Activated naive CD4-positive, alpha-beta T cell treated with Interleukin-2 at 50 U/mL for 16 hours (primary cell): ENCODE results near the gene CYP2S1.

Experiments
- DNase-seq: peaks from one replicate; pipeline ENCODE4 v3.0.0-alpha.2; 2020

CYP2S1 gene

DNA sequence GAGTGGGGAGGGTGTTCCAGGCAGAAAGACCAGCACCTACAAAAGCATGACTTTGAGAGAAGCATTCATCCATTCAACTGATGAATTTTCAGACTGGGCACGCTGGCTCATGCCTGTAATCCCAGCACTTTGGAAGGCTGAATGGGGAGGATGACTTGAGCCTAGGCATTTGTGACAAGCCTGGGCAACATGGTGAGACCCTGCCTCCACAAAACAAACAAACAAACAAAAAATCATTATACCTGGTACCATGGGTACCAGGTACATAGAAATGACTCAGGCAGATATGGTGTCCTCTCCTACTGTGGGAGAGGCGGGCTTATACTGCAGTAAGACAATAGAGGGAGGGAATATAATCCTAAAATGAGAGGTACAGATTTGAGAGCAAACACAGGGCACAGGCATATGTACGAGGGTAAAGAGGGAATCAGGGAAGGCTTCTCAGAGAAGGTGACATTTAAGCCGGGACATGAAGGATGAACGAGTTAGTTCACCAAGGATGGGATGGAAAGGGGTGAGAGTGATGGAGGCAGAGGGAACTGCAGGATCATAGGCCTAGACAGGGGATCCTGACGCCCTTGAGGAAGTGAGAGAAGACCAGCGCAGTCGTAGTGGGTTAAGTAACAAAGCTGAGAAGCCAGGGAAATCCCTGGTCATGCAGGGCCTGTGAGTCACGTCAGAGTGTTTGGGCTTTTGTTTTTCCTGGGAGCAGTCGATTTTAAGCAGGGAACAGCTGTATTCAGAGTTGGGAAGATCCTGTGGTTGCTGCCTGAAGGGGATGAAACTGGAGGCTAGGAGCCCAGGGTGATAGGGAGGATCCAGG is 2.9 kb downstream of the CYP2S1 start:
- no peak for DNase-seq

- no peak for DNase-seq
Measured at GRCh38 chr19:41198559-41198958, 5.5 kb downstream of the CYP2S1 start.

GRCh38 chr19:41203371-41203770 is 10.4 kb downstream of the CYP2S1 start:
- DNase-seq, result no peak

- DNase-seq, result peak; percentile 85
Measured at GRCh38 chr19:41204338-41204737, 11.3 kb downstream of the CYP2S1 start.

DNA sequence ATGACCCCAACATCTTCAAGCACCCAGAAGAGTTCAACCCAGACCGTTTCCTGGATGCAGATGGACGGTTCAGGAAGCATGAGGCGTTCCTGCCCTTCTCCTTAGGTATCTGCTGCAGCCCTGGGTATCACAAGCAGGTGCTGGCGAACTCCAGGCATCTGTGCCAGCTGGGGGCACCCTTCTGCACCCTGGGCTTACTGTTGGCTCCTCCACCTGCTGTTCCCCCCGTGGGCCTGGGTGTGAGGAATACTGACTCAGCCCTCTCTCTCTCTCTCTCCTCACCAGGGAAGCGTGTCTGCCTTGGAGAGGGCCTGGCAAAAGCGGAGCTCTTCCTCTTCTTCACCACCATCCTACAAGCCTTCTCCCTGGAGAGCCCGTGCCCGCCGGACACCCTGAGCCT is 13.0 kb downstream of the CYP2S1 start:
- no peak for DNase-seq

- no peak for DNase-seq
Measured at GRCh38 chr19:41206456-41206855, 13.4 kb downstream of the CYP2S1 start.

GRCh38 chr19:41206926-41207750 is 14.1 kb downstream of the CYP2S1 start:
- DNase-seq, result no peak

- no peak for DNase-seq
Measured at GRCh38 chr19:41214161-41214560, 21.1 kb downstream of the CYP2S1 start.

- DNase-seq, result no peak
Measured at GRCh38 chr19:41217741-41218140, 24.7 kb downstream of the CYP2S1 start.

DNA sequence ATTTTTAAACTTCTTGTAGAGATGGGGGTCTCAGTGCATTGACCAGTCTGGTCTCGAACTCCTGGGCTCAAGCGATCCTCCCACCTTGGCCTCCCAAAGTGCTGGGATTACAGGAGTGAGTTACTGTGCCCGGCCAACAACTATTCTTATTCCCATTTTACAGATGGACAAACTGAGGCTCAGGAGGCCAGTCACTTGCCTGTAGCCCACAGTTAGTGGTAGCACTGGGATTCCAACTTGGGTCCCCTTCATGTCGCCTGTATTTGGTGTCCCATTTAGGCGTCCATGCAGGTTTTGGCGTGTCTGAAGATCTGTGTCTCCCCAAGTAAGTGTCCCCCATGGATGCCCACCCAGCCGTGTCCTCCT is 25.2 kb downstream of the CYP2S1 start:
- no peak for DNase-seq

- no peak for DNase-seq
Measured at GRCh38 chr19:41218615-41219507, 25.8 kb downstream of the CYP2S1 start, which contains the start of gene AXL. AXL (plus strand) TSS chr19:41219223; CDS start chr19:41219393, 170 bp downstream.

- no peak for DNase-seq
Measured at GRCh38 chr19:41219924-41220567, 27.0 kb downstream of the CYP2S1 start.

DNA sequence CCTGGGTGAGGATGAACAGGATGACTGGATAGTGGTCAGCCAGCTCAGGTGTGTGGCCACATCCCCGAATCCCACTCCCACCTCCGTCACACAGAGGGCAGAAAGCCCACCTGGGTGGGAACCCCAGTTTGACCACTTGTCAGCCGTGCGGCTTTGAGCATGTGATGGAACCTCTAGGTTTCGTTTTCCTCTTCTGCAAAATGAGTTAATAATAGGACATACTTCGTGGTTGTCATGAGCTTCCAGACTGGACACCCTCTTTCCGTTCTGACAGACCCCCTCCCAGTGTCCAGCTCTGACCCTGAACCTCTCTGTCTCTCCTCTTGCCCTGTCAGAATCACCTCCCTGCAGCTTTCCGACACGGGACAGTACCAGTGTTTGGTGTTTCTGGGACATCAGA is 27.8 kb downstream of the CYP2S1 start:
- no peak for DNase-seq

DNA sequence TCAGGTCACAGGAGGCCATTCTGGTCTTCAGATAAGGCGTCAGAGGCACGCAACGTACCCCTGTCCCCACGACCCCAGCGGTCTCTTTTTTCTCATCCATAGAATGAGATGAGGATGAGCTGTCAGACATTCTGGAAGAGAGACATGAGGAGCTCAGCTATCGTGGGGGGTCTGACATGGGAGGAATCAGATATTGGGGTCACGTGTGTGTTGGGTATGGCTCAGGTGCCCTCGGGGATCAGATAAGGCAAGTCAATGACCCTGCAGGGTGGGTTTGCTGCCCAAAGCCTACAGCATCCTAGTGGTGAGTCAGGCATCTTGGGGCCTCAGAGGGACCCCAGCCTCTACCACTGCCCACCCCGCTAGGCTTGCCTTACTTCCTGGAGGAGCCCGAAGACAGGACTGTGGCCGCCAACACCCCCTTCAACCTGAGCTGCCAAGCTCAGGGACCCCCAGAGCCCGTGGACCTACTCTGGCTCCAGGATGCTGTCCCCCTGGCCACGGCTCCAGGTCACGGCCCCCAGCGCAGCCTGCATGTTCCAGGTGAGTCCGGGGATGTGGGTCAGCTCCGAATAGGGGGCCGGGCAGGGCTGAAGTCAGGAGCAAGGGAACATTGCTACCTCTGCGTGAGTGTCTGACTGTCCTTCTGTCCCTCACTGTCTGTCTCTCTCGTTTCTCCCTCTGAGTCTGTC is 28.6 kb downstream of the CYP2S1 start:
- no peak for DNase-seq

DNA sequence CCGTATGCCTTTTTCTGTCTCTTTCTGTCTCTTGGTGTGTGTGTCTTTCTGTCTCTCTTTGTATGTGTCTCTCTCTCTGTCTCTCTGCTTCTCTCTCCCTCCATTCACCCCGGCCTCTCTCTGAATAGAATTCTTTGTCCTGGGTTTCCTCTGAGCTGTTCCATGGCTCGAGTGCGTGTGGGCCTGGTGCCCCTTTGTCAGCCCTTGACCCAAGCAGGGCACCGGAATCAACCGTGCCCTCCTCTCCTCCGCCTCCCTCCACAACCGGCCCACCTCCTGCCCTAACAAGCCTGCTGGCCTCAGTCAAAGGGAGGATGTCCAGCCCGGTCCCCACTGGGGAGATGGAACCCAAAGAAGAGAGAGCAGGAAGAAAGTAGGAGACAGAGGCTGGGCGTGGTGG is 29.2 kb downstream of the CYP2S1 start:
- no peak for DNase-seq

GRCh38 chr19:41223431-41224234 is 30.6 kb downstream of the CYP2S1 start:
- DNase-seq, result no peak

DNA sequence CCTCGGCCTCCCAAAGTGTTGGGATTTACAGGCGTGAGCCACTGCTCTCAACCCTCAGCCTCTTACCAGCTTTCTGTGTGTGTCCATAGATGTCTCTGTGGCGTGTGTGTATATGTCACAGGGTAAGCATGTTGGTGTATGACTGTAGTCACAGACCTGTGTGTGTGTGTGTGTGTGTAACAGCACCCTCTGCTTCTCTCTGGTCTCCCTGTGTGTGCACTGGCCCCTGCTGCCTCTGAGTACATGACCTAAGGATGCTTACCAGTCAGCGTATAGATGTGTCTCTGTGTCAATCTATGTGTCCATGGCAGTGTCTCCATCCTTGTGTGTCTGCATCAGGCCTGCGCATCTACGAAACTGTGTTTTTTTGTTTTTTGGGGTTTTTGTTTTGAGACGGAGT is 31.6 kb downstream of the CYP2S1 start:
- DNase-seq, result no peak

DNA sequence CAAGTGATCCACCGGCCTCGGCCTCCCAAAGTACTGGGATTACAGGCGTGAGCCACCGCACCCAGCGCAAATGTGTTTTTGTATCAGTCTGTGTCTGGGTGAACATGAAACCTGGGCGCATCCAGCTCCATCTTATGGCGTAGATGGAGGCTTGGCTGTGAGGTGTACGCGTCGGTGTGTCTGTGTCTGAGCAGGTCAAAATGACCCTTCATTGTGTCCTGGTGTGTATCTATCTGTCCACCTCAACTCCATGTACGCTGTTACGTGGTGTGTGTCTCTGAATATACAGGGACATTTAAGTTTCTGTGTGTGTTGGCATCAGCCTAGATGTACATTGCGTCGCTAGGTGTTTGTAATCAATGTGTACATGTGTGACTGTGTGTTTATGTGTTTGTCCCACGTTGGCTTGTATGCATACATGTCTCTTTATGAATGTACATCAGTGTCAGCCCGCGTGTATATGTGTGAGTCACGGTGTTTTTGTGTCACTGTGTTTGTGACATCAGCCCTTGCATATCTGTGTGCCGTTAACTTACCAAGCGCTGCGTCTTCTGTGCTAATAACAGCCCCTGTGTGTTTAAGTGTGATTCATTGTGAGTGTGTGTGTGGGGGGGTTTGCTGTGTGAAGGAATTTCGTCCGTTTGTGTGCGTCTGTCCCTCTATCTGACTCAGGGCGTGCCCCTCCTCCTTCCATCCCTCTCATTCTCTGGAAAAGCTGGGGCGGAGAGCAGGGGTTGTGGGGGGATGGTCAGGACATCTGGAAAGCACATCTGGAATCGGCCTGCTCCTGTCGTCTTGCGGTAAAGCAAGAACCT is 32.4 kb downstream of the CYP2S1 start:
- peak; percentile 58 for DNase-seq

DNA sequence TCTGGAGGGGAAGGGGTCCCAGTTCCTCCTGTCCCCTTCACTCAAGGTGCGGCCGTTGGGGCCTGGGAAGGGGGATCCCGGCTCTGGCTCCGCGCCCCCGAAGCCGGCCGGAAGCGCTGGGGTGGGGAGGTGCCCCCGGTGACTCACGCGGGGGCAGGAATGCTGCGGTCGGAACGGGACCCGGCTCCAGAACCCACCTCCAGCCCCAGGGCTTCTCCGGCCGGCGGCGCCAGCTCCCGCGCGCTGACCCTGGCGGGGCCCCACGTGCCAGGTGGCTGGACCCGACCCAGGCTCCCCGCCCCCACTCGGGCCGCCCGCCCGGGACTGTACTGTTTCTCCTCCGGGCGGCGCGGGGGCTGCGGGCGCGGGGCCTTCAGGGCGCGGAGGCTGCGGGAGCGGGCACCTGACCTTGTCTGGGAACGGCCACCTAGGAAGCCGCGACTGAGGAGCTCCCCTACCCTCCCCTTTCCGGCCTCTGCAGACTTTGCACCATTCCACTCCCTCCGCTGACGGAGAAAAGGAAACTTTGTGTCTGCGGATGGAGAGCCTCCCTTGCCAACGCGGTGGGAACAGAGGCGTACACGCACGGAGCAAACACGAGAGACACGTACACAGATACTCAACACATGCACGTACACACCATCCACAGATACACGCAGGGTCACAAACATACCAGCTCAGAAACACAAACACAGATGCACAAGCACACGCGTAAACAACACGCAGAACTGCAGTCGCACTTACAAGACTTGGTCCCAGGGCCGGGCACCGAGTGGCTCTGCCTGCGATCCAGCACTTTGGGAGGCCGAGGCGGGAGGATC is 33.2 kb downstream of the CYP2S1 start:
- peak; percentile 47 for DNase-seq
